GDM1 (cell line): Measurements from ENCODE around the gene RNF40.
"Not testable (repeated sequence)": the region's sequence is repeated elsewhere in the genome, so short reads cannot be mapped to it uniquely, and the experiment has no call there.

ENCODE experiments used
- DNase-seq: peaks from one replicate; lab custom pipeline; 2025; lab: John Stamatoyannopoulos, UW

The RNF40 gene

GRCh38 chr16:30820952-30821421 is 58.9 kb downstream of the RNF40 start:
- no peak for DNase-seq

DNA sequence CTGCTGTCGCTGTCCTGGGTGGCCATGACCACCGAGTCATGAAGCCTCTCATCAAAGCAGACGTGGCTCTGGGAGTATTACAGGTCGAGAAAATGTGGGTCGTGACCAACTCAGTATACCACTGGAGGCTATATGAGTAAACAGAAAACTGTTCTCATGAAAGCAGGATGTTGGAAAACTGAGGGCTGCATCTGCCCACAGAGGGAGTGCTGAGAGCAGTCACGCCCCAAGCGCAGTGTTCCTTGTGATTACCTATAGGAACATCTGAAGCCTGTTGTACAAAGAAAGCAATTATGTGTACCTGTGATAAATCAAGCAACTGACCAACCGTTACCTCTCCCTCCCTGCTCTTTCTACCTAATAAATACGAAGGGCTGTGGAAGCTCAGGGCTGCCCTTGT is 59.3 kb downstream of the RNF40 start:
- not testable (repeated sequence) for DNase-seq

DNA sequence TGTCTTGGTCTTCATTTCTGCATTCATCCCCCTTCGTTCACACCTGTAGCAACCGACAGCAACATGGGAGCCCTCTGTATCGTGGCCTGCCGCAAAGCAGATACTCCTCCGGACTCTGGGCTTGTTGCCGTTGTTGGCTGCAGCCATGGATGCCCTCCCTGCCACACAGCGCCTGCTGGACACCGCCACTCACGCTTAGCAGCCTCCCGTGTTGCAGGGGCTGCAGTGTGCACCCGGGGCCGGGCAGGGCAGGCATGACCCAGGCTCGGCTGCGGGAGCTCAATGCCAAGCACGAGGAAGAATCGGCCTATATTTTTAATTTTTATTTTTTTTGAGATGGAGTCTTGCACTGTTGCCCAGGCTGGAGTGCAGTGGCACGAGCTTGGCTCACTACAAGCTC is 59.8 kb downstream of the RNF40 start:
- DNase-seq: no peak
